Activated naive CD8-positive, alpha-beta T cell treated with anti-CD3 and anti-CD28 coated beads for 36 hours (primary cell): ENCODE measurements around the gene JADE3. TPM values are rescaled to one million over a fixed set of nuclear protein-coding genes. Genes with fewer than 3 reads are reported as not detected.
"Not testable (repeated sequence)": the region's sequence is repeated elsewhere in the genome, so short reads cannot be mapped to it uniquely, and the experiment has no call there.

ENCODE experiments used
- DNase-seq: peaks from one replicate; pipeline ENCODE4 v3.0.0; 2021
- H3K27ac Mint-ChIP-seq: one replicate; pipeline ENCODE4 v1.8.0; 2022; ENCODE audit warnings: mild to moderate bottlenecking, moderate library complexity, mixed read lengths
- H3K27me3 Mint-ChIP-seq: one replicate; pipeline ENCODE4 v1.8.0; 2022; ENCODE audit warnings: mild to moderate bottlenecking, mixed read lengths
- H3K36me3 Mint-ChIP-seq: one replicate; pipeline ENCODE4 v1.8.0; 2021; ENCODE audit warnings: mild to moderate bottlenecking, mixed read lengths
- H3K4me1 Mint-ChIP-seq: one replicate; pipeline ENCODE4 v1.8.0; 2021; ENCODE audit warnings: mixed read lengths
- H3K4me3 Mint-ChIP-seq: one replicate; pipeline ENCODE4 v1.8.0; 2022; ENCODE audit warnings: mild to moderate bottlenecking, moderate library complexity, mixed read lengths
- H3K9me3 Mint-ChIP-seq: one replicate; pipeline ENCODE4 v1.8.0; 2022; ENCODE audit warnings: mixed read lengths
- total RNA-seq, 2 experiments: library from RNA; stranded (reverse); gene quantifications; one replicate each; pipeline ENCODE4 v1.2.3, GENCODE V29; 2021

Gene JADE3
- total RNA-seq, 2 experiments from 2014 or later = 0.54 to 0.85 TPM

GRCh38 chrX:46916273-46916672 lies 4.1 kb downstream of the JADE3 start:
- peaks cover 3% of the 10 kb centered on the region for H3K9me3 Mint-ChIP-seq
- H3K36me3 Mint-ChIP-seq = peaks cover 3% of the 10 kb centered on the region
- peaks cover 47% of the 10 kb centered on the region for H3K27me3 Mint-ChIP-seq
- H3K27ac Mint-ChIP-seq = no peak overlapping the region
- H3K4me3 Mint-ChIP-seq = no peak overlapping the region
- peaks cover 6% of the 10 kb centered on the region for H3K4me1 Mint-ChIP-seq
- DNase-seq = no peak

GRCh38 chrX:46917622-46918021 lies 5.4 kb downstream of the JADE3 start:
- no peak overlapping the region for H3K27ac Mint-ChIP-seq
- peaks cover 3% of the 10 kb centered on the region for H3K36me3 Mint-ChIP-seq
- peaks cover 3% of the 10 kb centered on the region for H3K9me3 Mint-ChIP-seq
- H3K4me1 Mint-ChIP-seq = peaks cover 6% of the 10 kb centered on the region
- DNase-seq = no peak
- H3K4me3 Mint-ChIP-seq = no peak overlapping the region
- peaks cover 53% of the 10 kb centered on the region for H3K27me3 Mint-ChIP-seq

- peaks cover 5% of the 10 kb centered on the region for H3K4me1 Mint-ChIP-seq
- H3K4me3 Mint-ChIP-seq = no peak overlapping the region
- H3K36me3 Mint-ChIP-seq = peaks cover 3% of the 10 kb centered on the region
- peaks cover 3% of the 10 kb centered on the region for H3K9me3 Mint-ChIP-seq
- H3K27ac Mint-ChIP-seq = no peak overlapping the region
- DNase-seq = no peak
- H3K27me3 Mint-ChIP-seq = peaks cover 51% of the 10 kb centered on the region
Measured at GRCh38 chrX:46918434-46918833, 6.2 kb downstream of the JADE3 start.

- Mint-ChIP-seq H3K36me3 (peaks cover 2% of the 10 kb centered on the region), H3K27ac (no peak overlapping the region)
Measured at GRCh38 chrX:46920235-46920634, 8.0 kb downstream of the JADE3 start.

GRCh38 chrX:46922611-46923010 lies 10.4 kb downstream of the JADE3 start:
- no peak overlapping the region for H3K27ac Mint-ChIP-seq
- no peak overlapping the region for H3K4me3 Mint-ChIP-seq
- peaks cover 3% of the 10 kb centered on the region for H3K9me3 Mint-ChIP-seq

More at GRCh38 chrX:46920235-46920634, 8.0 kb downstream of the JADE3 start:
- H3K4me1 Mint-ChIP-seq = no peaks in the 10 kb centered on the region
- H3K4me3 Mint-ChIP-seq = no peak overlapping the region
- H3K9me3 Mint-ChIP-seq = peaks cover 3% of the 10 kb centered on the region
- DNase-seq = no peak
- peaks cover 34% of the 10 kb centered on the region for H3K27me3 Mint-ChIP-seq

GRCh38 chrX:46927718-46928117 lies 15.5 kb downstream of the JADE3 start:
- Mint-ChIP-seq H3K36me3 (no peaks in the 10 kb centered on the region), H3K9me3 (no peaks in the 10 kb centered on the region), H3K27ac (no peak overlapping the region), H3K27me3 (no peaks in the 10 kb centered on the region), H3K4me3 (no peak overlapping the region), H3K4me1 (no peaks in the 10 kb centered on the region)
- DNase-seq = no peak

More at GRCh38 chrX:46922611-46923010, 10.4 kb downstream of the JADE3 start:
- no peak for DNase-seq
- peaks cover 2% of the 10 kb centered on the region for H3K36me3 Mint-ChIP-seq
- peaks cover 14% of the 10 kb centered on the region for H3K27me3 Mint-ChIP-seq
- no peaks in the 10 kb centered on the region for H3K4me1 Mint-ChIP-seq

GRCh38 chrX:46929439-46930261 lies 17.4 kb downstream of the JADE3 start:
- Mint-ChIP-seq H3K27ac (no peak overlapping the region), H3K9me3 (no peaks in the 10 kb centered on the region), H3K4me1 (no peaks in the 10 kb centered on the region), H3K4me3 (no peak overlapping the region), H3K36me3 (no peaks in the 10 kb centered on the region), H3K27me3 (no peaks in the 10 kb centered on the region)
- no peak for DNase-seq

- Mint-ChIP-seq H3K27ac (no peak overlapping the region), H3K4me1 (no peaks in the 10 kb centered on the region), H3K27me3 (no peaks in the 10 kb centered on the region), H3K9me3 (no peaks in the 10 kb centered on the region), H3K4me3 (no peak overlapping the region), H3K36me3 (no peaks in the 10 kb centered on the region)
- no peak for DNase-seq
Measured at GRCh38 chrX:46935295-46935694, 23.1 kb downstream of the JADE3 start.

GRCh38 chrX:46938589-46938988 lies 26.4 kb downstream of the JADE3 start:
- Mint-ChIP-seq H3K4me1 (no peaks in the 10 kb centered on the region), H3K27ac (no peak overlapping the region), H3K4me3 (no peak overlapping the region), H3K36me3 (no peaks in the 10 kb centered on the region), H3K9me3 (no peaks in the 10 kb centered on the region), H3K27me3 (peaks cover 3% of the 10 kb centered on the region)
- DNase-seq = no peak

GRCh38 chrX:46941341-46941740 lies 29.1 kb downstream of the JADE3 start:
- H3K27ac Mint-ChIP-seq = no peak overlapping the region
- peaks cover 3% of the 10 kb centered on the region for H3K27me3 Mint-ChIP-seq

GRCh38 chrX:46953137-46953527 lies 40.9 kb downstream of the JADE3 start:
- H3K4me1 Mint-ChIP-seq = peaks cover 11% of the 10 kb centered on the region
- no peaks in the 10 kb centered on the region for H3K27me3 Mint-ChIP-seq
- no peaks in the 10 kb centered on the region for H3K36me3 Mint-ChIP-seq
- no peak overlapping the region for H3K27ac Mint-ChIP-seq
- no peak overlapping the region for H3K4me3 Mint-ChIP-seq
- no peak for DNase-seq
- H3K9me3 Mint-ChIP-seq = no peaks in the 10 kb centered on the region

More at GRCh38 chrX:46941341-46941740, 29.1 kb downstream of the JADE3 start:
- no peak overlapping the region for H3K4me3 Mint-ChIP-seq
- no peaks in the 10 kb centered on the region for H3K36me3 Mint-ChIP-seq
- H3K4me1 Mint-ChIP-seq = no peaks in the 10 kb centered on the region
- H3K9me3 Mint-ChIP-seq = no peaks in the 10 kb centered on the region
- DNase-seq = no peak

GRCh38 chrX:46953597-46953996 lies 41.4 kb downstream of the JADE3 start:
- H3K36me3 Mint-ChIP-seq = no peaks in the 10 kb centered on the region
- no peaks in the 10 kb centered on the region for H3K27me3 Mint-ChIP-seq
- no peak overlapping the region for H3K4me3 Mint-ChIP-seq
- H3K4me1 Mint-ChIP-seq = peaks cover 11% of the 10 kb centered on the region
- no peak for DNase-seq
- H3K27ac Mint-ChIP-seq = no peak overlapping the region
- H3K9me3 Mint-ChIP-seq = no peaks in the 10 kb centered on the region

- peaks cover 11% of the 10 kb centered on the region for H3K4me1 Mint-ChIP-seq
- H3K9me3 Mint-ChIP-seq = no peaks in the 10 kb centered on the region
- H3K27ac Mint-ChIP-seq = no peak overlapping the region
- no peak for DNase-seq
- no peaks in the 10 kb centered on the region for H3K27me3 Mint-ChIP-seq
- no peak overlapping the region for H3K4me3 Mint-ChIP-seq
- no peaks in the 10 kb centered on the region for H3K36me3 Mint-ChIP-seq
Measured at GRCh38 chrX:46954716-46955115, 42.5 kb downstream of the JADE3 start.

- H3K27me3 Mint-ChIP-seq, H3K36me3 Mint-ChIP-seq, H3K4me3 Mint-ChIP-seq, H3K9me3 Mint-ChIP-seq, H3K27ac Mint-ChIP-seq, DNase-seq: not testable (repeated sequence)
- H3K4me1 Mint-ChIP-seq = peaks cover 11% of the 10 kb centered on the region
Measured at GRCh38 chrX:46956589-46956988, 44.4 kb downstream of the JADE3 start.

- DNase-seq = no peak
- no peak overlapping the region for H3K4me3 Mint-ChIP-seq
- H3K27ac Mint-ChIP-seq = no peak overlapping the region
- no peaks in the 10 kb centered on the region for H3K36me3 Mint-ChIP-seq
- peaks cover 7% of the 10 kb centered on the region for H3K4me1 Mint-ChIP-seq
- H3K27me3 Mint-ChIP-seq = no peaks in the 10 kb centered on the region
- H3K9me3 Mint-ChIP-seq = no peaks in the 10 kb centered on the region
Measured at GRCh38 chrX:46957297-46957696, 45.1 kb downstream of the JADE3 start.

GRCh38 chrX:46959101-46959500 lies 46.9 kb downstream of the JADE3 start:
- no peak for DNase-seq
- Mint-ChIP-seq H3K4me3 (no peak overlapping the region), H3K27me3 (no peaks in the 10 kb centered on the region), H3K27ac (no peak overlapping the region), H3K4me1 (no peaks in the 10 kb centered on the region), H3K36me3 (no peaks in the 10 kb centered on the region), H3K9me3 (no peaks in the 10 kb centered on the region)
